Left hindlimb (tissue), 1 donor: ENCODE measurements around the gene BORCS8.
"Not testable (repeated sequence)": the region's sequence is repeated elsewhere in the genome, so short reads cannot be mapped to it uniquely, and the experiment has no call there.

Experiments used
- DNase-seq: peaks from one replicate; pipeline ENCODE4 v3.0.0-alpha.2; 2018

Gene BORCS8

DNA sequence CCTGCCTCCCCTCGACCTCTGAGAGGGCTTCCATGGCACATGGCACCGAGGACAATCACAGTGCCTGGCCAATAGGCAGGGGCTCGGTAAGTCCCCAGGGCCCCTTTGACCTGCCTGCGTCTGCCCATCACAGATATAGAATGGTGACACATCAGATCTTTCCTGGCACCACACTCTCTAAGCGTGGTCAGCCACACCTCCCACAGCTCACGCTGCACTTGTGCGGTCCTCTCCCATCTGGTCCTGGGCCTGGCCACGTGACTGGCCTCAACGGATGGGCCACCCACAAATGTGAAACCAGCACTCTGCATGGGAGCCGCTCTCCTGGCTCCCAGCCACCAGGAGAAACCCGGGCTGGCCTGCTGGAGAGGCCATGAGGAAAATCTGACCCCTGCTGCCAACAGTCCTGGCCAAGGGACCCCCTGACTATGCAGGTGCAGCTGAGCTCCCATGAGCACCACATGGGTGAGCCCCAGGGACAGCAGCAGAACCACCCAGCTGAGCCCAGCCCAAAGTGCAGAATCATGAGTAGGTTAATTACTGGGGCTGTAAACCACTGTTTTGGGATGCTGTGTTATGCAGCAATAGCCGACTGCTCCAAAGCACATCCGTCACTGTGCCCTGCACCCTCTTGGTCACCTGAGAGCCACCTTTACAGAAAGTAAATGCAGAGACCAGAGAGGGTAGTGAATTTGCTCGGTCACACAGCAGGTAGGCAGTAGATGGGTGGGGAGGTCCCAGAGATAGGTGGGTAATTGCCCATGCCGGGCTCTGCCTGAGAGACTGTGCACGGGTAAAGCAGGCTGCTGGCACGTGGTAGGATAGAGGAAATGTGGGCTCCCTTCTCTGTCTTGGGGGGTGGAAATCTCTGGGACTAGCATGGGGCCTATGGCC lies 12.2 kb downstream of the BORCS8 start:
- no peak for DNase-seq

DNA sequence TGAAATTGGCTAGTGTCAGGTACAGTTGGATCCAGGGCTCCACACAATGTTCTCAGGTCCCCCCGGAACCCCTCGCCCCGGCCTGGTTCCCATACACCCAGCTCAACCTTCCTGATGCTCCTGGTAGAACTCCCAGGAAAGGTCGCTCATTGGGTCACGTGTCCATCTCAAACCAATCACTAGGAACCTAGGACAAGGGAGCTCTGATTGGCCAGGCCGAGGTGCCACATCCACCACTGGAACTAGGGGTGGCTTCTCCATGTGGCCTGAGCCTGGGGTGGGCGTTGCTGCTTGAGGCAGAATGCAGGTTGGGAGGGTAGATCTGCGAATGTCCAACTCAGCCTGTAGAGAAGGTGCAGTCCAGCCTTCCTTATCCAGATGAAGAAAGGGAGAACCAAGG lies 15.0 kb downstream of the BORCS8 start:
- no peak for DNase-seq

DNA sequence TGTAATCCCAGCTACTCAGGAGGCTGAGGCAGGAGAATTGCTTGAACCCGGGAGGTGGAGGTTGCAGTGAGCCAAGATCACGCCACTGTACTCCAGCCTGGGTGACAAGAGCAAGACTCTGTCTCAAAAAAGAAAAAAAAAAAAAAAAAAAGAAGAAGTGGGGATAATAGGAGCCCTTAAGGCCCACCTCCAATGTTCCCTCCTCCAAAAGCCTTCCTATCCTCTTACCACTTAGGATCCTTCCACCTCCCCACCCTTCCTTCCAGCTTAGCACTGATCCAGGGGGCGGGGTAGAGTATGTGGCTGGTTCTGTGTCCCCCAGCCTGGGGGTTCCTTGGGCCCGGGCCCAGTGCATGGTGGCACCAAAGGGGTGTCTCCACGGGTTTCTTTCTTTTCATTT lies 18.7 kb downstream of the BORCS8 start:
- not testable (repeated sequence) for DNase-seq

DNA sequence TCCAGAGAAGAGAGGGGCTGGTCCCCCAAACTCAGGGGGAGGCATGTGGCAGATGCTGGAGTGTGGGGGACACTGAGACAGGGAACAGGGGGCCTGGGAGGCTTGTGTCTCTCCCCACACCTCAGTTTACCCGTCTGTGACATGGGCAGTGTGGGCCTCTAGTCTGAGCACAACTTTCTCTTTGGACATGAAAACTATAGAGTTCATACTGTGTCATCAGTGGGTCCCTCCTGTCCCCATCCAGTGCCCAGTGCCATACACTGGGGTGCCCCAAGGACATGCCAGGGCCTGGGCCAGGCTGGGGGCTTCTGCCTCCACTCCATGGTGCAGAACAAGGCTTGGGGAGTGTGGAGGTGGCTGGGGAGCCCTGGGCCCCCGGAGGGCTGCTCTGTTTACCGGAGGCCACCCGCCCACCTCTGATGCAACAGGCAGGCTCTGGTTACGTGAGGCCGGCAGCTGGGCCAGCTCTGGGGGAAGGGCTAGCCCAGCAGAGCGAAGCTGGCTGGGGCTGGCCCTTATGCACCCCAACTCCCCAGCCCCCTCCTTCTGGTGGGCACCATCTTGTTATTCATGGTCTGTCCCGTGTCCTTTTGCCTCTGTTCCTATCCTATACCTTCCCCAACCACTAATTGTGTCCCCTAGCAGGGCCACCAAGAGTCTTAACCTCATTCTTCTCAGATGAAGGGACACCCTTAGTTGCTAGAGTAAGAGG lies 20.0 kb downstream of the BORCS8 start:
- DNase-seq, result no peak

DNA sequence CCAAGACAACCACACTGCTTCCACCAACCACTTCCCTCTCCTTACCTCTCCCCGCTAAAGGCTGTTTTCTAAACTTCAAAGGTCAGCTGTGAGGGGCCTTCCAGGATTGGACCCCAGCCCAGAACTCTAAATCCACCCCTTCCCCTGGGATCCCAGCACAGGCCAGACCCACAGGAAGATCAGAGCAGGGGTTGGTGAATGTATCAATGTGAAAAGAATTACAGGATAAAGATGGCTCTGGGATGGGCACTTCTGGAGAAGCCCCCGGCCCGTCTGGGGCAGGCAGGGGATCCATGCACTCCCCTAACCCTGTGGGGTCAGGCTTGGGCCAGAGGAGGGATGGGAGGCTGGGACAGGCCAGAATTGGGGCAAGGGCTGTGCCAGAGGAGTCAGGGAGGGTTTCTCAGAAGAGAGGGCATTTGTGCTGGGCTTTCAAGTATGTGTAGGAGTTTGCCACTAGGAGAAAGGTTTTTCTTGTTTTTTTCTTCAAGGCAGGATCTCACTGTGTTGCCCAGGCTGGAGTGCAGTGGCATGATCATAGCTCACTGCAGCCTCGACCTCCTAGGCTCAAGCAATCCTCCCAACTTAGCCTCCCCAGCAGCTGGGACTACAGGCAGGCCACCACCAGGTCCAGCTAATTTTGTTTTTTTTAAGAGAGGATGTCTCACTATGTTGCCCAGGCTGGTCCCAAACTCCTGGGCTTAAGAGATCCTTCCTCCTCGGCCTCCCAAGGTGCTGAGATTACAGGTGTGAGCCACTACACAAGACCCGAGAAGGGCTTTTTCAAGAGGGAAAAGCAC lies 20.9 kb downstream of the BORCS8 start:
- no peak for DNase-seq

DNA sequence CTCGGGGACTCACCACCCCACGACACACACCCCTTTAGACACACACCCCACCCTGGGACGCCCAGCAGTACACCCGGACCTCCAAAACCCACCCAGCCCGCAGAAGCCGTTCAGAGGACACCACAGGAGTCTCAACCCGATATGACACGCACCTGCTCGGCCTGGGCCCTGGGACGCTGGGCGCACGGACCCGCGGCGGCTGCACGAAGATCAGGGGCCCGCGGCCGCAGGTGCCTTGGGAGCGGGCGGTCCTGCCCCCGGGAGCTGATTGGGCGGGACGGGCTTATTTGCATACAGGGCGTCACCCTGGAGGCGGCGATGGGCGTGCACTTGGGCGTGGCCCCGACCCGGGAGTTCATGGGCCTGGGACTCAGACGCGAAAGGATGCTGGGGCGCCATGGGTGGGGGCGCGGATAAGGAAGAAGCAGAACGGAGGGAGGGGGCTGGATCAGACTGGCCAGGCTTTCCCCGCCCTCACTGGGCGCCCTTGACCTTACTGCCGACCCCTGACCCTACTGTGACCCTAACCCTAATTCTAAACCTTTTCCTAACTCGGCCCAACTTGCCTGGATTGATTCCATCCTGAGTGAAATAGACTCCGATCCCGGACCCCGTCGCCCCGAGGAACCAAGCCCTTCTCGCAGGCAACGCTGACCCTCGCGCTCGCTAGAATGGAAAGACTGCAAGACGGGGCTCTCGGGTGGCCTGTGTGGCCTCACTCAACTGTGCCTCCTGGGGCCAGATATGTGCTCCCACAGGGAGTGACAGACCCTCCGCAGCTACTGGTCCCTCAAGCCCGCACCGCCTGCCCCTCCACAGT lies 21.7 kb downstream of the BORCS8 start, which contains the start of gene MEF2B:
MEF2B (minus strand) TSS at position 211 of the 820 bp plus-strand sequence. CDS start 19,528 bp downstream, outside the sequence.
- peak; percentile 70 for DNase-seq

DNA sequence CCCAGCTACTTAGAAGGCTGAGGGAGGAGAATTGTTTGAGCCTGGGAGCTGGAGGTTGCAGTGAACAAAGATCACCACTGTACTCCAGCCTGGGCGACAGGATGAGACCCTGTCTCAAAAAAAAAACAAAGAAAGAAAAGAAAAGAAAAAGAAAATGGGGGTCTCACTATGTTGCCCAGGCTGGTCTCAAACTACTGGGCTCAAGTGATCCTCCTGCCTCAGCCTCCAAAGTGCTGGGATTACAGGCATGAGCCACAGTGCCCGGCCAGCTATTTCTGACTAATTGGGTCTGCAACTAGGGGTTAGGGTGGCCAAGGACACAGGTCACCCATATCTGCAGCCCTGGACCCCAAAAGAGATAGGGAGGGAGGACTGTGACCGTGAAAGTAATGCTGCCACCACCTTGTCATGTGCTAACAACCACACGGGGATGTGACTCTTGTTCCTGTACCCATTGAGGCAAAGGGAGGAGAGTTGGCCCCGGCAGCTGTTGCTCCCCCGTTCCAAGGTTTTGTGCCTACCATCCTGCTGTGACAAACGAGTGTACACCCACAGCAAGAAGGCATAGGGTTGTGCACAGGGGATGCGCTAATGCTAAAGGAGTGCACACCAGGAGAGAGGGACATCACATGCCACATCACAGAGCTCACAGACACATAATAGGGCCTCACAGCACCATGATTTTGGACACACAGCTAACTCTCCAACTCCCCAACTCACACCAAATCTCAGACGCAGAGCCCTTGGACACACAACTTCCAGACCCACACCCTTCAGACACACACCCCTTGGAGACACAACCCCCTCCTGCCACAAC lies 22.5 kb downstream of the BORCS8 start:
- DNase-seq, result no peak

DNA sequence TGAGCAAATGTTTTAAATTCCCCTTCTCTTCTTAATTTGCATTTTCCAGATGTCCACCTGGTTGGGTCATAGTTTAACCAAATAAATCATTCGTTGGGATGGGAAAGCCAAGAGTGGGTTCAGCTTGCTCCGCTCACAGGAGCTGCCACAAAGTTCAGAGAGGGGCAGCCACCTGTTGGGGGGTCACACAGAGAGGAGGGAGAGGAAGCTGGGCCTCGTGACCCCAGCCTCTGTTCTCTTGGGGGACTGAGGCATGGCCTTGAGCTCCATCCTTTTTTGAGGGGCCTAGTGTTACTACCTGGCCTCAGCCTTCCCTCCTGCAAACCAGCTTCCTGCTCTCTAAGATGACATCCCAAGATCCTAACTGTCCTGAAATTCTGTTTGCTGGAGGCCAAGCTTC lies 24.3 kb downstream of the BORCS8 start:
- no peak for DNase-seq

DNA sequence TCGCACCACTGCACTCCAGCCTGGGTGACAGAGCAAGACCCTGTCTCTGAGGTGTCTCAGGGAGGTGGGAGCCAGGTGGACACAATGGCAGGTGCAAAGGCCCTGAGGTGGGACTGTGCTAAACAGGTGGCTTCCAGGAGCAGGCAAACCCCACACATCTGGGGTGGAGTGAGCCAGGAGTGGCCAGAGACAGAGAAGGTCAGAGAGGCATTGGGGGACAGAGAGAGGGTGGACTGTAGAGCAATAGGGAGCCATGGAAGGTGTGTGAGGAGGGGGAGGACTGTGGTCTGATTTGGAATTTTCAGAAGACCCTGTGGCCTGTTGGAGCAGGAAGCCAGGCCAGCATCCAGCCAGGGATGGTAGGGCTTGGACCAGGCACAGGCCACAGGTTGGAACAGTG lies 26.6 kb downstream of the BORCS8 start:
- no peak for DNase-seq

DNA sequence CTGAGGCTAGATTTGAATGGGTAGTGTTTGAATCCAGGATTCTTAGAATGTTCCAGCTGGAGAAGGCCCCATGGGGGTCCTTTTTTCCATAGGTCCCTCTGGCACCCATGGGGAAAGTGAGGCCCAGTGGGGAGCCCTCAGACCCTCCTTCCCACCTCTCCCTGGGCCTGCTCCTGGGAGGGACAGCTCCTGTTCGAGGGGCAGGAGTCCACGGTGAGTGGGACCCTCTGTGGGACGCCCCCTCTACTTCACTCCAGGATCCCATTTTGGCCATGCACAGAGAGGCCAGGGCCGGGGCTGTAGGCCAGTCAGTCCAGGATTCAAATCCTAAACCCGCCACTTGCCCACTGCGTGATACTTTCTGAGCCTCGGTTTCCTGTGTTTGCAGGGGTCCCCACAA lies 29.5 kb downstream of the BORCS8 start:
- DNase-seq, result no peak

DNA sequence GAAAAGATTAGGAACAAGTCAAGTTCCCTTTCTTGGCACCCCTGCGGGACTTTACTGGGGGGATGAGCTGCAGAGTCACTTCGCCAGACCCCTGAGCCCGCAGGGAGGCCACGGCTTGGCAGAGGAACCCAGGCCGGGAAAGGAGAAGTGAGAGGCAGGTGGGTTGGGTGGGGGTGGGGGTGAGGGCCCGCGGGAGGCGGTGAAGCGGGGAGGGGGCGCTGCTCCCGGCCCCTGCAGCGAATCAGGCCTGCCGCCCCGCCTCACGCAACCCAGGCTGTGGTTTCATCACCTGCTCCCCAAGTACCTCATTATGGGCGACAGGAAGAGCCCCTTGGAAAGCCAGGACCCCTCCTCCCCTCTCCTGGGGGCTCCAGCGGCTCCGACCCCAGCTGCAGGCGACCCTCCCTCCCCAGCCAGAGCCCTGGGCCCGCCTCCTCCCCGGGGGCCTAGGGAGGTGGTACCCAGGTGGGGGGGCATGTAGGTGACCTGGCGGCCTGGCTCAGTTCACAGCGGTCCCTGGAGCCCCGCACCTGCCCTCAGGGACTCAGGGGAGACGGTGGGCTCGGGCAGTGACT lies 31.4 kb downstream of the BORCS8 start:
- DNase-seq, result no peak

DNA sequence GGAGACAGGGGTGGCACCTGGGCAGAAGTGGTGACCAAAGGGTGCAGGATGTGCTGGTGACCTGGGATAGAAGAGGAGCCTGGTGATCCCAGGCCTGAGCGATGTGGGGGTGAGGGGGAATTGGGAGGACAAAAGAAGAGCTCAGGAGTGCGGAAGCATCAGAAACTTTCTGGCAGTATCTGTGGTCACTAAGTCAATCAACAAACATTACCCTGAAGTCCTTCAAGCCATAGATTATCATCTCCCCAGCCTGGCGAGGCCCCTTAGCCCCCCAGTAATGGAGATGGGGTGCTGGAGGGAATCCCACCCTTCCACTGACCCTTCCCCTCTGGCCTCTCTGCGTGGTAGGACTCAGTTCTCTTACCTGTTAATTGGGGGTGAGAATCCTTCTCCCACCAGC lies 32.4 kb downstream of the BORCS8 start:
- DNase-seq, result no peak

DNA sequence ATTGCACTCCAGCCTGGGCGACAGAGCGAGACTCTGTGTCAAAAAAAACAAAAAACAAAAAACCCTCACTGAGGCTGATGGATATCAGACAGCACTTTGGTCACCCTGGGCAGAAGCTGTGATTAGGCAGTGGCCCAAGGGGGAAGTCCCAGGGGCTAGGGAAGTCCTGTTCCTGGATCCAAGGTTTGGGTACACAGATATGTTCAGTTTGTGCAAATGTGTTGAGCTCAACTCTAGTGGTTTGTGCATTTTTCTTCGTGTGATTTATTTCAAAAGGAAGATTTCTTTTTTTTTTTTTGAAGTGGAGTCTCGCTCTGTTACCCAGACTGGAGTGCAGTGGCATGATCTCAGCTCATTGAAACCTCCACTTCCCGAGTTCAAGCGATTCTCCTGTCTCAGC lies 34.1 kb downstream of the BORCS8 start:
- DNase-seq, result no peak

DNA sequence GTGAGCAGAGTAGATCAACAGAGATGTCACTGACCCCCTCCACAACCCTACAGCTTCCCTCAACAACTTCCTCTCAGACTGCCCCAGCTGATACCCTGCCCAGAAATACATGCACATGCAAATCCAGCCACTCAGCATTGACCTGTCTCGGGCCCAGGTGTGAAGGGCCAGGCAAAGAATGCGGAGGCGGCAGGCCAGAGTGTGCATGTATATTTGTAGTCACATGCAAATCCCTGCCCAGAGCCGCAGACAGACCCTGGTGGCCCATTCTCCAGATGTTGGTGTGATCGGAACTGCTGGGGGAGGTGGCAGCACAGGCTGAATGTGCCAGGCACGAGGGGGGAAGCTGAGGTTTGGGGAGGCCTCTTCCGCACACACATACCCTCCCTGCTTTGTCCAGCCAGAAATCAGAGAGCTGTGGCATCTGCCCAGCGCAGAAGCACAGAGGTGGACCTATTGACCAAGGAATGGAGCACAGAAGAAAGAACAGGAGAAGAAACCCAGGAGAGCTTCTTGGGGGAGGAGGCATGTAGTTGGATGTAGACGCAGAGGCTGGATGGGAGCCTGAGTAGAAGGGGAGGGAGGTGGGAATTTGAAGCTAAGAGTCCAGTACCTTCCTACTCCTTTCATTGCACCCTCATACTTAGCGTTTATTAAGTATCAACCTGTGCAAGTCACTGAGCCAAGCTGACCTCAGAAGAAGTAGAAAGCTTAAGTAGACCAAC lies 36.3 kb downstream of the BORCS8 start:
- no peak for DNase-seq

DNA sequence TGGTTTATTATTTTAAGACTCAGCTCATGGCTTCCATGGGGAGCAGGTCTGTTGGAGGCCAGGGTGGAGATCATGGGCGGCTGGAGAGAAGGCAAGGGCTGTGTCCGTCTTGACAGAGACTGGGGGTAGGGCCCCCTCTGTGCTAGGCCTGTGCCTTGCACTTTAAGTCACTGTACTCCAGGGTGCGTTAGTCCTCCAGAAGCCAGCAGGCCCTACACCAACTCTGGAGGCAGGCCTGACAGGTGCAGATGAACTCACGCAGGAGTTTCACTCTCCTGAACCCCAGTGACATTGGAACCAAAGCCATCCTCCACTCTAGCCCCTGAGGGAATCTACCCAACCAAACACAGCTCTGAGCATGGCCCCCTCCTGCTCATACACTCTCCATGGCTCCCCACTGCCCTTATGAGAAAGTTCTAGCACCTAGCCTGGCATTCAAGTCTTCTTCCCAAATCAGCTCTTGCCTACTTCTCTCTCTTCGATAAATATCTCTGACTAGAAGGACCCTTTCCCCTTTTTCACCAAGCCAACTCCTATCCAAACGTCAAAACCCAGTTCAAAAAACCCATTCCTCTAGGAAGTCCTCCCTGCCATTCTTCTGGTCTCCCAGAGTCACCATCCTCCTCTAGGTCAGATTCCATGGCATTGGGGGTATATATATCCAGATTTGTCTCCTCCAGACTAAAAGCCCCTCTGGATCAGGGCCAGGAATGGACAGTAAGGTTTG lies 37.0 kb downstream of the BORCS8 start:
- DNase-seq, result no peak

DNA sequence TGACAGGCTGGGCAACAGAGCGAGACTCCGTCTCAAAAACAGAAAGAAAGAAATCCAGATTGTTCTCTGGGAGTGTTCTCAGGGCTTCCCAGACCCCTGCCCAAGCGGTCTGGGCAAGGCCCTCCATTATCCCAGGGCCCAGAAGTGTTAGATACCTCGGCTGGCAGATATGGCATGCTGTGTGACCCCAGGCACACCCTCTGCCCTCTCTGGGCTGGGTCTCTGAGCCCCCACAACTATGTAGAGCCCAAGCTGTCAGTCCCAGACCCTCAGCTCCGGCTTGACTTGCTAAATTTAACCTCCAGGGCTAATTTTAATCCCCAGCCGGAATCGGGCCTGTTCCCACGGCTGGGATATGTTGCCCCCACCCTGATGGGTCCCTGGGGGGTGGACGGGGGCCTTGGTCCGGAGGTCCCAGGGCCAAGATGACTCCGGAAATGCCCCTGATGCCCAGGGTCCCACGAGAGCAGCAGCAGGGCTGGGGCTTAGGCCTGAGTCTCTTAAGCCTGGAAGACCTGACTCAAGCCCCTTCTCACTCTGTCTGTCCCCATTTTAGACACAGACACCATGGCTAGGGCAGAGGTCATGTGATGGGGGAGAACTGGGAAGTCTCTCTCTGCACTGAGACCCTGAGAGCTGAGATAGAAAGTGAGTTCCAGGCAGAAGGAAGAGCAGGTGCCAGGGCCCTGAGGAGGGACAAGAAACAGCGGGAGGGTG lies 39.1 kb downstream of the BORCS8 start:
- no peak for DNase-seq

DNA sequence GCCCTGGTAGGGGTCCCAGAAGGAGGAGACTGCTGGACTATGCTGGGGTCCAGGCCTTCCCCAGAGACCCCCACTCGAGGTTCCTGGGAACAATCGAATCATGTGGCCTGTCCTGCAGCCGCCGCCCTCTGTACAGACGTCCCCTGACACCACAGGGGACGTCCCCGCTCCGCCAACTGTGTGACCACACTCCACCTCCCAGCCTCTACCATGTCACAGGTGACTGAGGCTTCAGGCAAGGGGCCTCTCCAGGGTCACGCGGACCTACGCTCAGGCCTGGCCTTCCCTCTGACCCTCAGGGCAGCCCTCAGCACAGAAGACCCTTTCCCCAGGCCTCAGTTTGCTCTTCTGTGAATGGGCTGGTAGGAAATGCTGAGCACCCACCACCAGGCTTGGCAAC lies 40.5 kb downstream of the BORCS8 start:
- DNase-seq, result no peak

DNA sequence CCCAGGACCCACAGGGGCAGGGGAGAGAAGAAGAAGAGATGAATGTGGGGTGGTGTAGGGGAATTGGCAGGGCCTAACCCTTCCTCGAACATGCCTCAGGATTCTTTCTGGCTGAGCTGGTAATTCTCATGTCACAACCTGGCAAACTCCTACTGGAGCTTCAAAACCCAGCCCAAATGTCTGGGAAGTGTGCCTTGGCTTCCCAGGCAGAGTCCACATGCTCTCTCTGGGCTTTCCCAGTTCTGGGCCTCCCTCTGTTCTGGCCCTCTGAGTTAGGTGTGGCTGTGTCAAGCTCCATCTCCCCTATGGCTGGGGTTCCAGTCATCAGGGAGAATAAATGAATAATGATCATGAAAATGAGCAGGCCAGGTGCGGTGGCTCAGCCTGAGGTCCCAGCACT lies 42.5 kb downstream of the BORCS8 start:
- no peak for DNase-seq

DNA sequence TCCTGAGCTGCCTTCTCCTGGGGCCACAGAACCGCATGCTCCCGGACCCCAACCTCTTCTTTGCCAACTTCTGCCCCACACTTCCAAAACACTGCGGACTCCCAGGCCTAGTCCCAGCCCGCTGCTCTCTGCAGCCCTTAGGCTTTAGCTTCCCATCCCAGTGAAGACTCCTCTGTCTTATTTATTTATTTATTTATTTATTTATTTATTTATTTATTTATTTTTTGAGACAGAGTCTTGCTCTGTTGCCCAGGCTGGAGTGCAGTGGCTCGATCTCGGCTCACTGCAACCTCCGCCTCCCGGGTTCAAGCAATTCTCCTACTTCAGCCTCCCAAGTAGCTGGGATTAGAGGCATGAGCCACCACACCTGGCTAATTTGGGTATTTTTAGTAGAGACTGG lies 43.4 kb downstream of the BORCS8 start:
- DNase-seq, result not testable (repeated sequence)
